IMR-90 (cell line): Measurements from ENCODE around the gene ANKIB1. TPM values are rescaled to one million over a fixed set of nuclear protein-coding genes. Genes with fewer than 3 reads are reported as not detected.

Source experiments
- ATAC-seq: fragments of 200-7000 bp; cut with Tn5 transposase; 2 replicates; pipeline ENCODE4 v1.9.1; 2020; ENCODE audit warnings: low read depth, mild to moderate bottlenecking, moderate library complexity
- BruUV-seq: library from RNA; stranded (reverse); fragments of 400-500 nt; replicated peaks from 2 replicates; lab custom pipeline; 2021; lab: Mats Ljungman, UMichigan
- CTCF ChIA-PET: fragments of 300-600 bp; formaldehyde crosslinking; extraction: SDS; loops from one replicate; lab custom pipeline; 2021; ENCODE audit warnings: antibody characterized with exemption; lab: Yijun Ruan, JAX
- POLR2A ChIA-PET: fragments of 300-600 bp; sonication (Branson Sonifier 250); formaldehyde crosslinking; loops from one replicate; lab custom pipeline; 2022; ENCODE audit warnings: antibody characterized with exemption; ENCODE audit not compliant: unreplicated experiment; lab: Charles Lee
- DNase-seq: peaks from one replicate; pipeline ENCODE4 v3.0.0; 2013
- H2AFZ ChIP-seq: replicated peaks from 2 replicates; pipeline ENCODE3; 2013; ENCODE audit warnings: low read length, mild to moderate bottlenecking; ENCODE audit not compliant: poor library complexity
- H2AK5ac ChIP-seq: 2 replicates; pipeline ENCODE4 v1.6.1; 2013; ENCODE audit warnings: low read depth, low read length, inconsistent platforms
- H2AK9ac ChIP-seq: replicated peaks from 2 replicates; pipeline ENCODE3; 2013; ENCODE audit warnings: mild to moderate bottlenecking, low read depth, low read length, moderate library complexity; ENCODE audit not compliant: poor library complexity
- H2BK120ac ChIP-seq: 2 replicates; pipeline ENCODE4 v1.6.1; 2013; ENCODE audit warnings: low read depth, low read length, inconsistent platforms
- H2BK15ac ChIP-seq: 3 replicates; pipeline ENCODE4 v1.6.1; 2013; ENCODE audit warnings: low read depth, low read length, inconsistent platforms
- H2BK20ac ChIP-seq: 2 replicates; pipeline ENCODE4 v1.6.1; 2013; ENCODE audit warnings: low read depth, mild to moderate bottlenecking, inconsistent platforms, low read length, moderate library complexity
- H2BK5ac ChIP-seq: 2 replicates; pipeline ENCODE4 v1.6.1; 2013; ENCODE audit warnings: mild to moderate bottlenecking, low read depth, low read length, inconsistent platforms; ENCODE audit not compliant: poor library complexity, severe bottlenecking
- H3K14ac ChIP-seq: replicated peaks from 2 replicates; pipeline ENCODE4 v1.6.1; 2013; ENCODE audit warnings: low read depth, low read length, inconsistent platforms
- H3K18ac ChIP-seq: 2 replicates; pipeline ENCODE4 v1.6.1; 2013; ENCODE audit warnings: low read depth, low read length, control low read depth
- H3K23ac ChIP-seq: 2 replicates; pipeline ENCODE4 v1.6.1; 2013; ENCODE audit warnings: low read depth, low read length, inconsistent platforms
- H3K27ac ChIP-seq: 2 replicates; pipeline ENCODE4 v1.5.1; 2013; ENCODE audit warnings: mild to moderate bottlenecking, control low read depth, low read length; ENCODE audit not compliant: insufficient read depth
- H3K27me3 ChIP-seq: 2 replicates; pipeline ENCODE4 v1.6.1; 2013; ENCODE audit warnings: low read length; ENCODE audit not compliant: control insufficient read depth, insufficient read depth
- H3K36me3 ChIP-seq: 2 replicates; pipeline ENCODE4 v1.6.1; 2013; ENCODE audit warnings: low read length, mixed read lengths; ENCODE audit not compliant: control insufficient read depth, insufficient read depth
- H3K4ac ChIP-seq: 2 replicates; pipeline ENCODE4 v1.6.1; 2013; ENCODE audit warnings: low read depth, low read length, inconsistent platforms
- H3K4me1 ChIP-seq: 2 replicates; pipeline ENCODE4 v1.6.1; 2013; ENCODE audit warnings: low read length, mixed read lengths; ENCODE audit not compliant: control insufficient read depth, insufficient read depth
- H3K4me2 ChIP-seq: 2 replicates; pipeline ENCODE4 v1.6.1; 2013; ENCODE audit warnings: low read depth, mild to moderate bottlenecking, control low read depth, low read length, moderate library complexity
- H3K4me3 ChIP-seq: 2 replicates; pipeline ENCODE4 v1.5.1; 2013; ENCODE audit warnings: low read depth, mild to moderate bottlenecking, control low read depth, low read length, moderate library complexity; ENCODE audit not compliant: insufficient read depth
- H3K56ac ChIP-seq: 2 replicates; pipeline ENCODE4 v1.6.1; 2013; ENCODE audit warnings: low read length, inconsistent platforms; ENCODE audit not compliant: insufficient read depth; ENCODE audit errors: extremely low read depth
- H3K79me1 ChIP-seq, 2 experiments: 2 replicates each; pipeline ENCODE4 v1.6.1; 2013; ENCODE audit warnings: low read length in 2 of 2, inconsistent platforms in 1 of 2, low read depth in 1 of 2
- H3K9ac ChIP-seq: 2 replicates; pipeline ENCODE4 v1.6.1; 2013; ENCODE audit warnings: low read depth, low read length, control low read depth
- H3K9me1 ChIP-seq: 2 replicates; pipeline ENCODE4 v1.6.1; 2013; ENCODE audit warnings: low read length, inconsistent platforms; ENCODE audit not compliant: insufficient read depth
- H3K9me3 ChIP-seq: 2 replicates; pipeline ENCODE4 v1.6.1; 2013; ENCODE audit warnings: low read length; ENCODE audit not compliant: control insufficient read depth, insufficient read depth
- H4K20me1 ChIP-seq: 2 replicates; pipeline ENCODE4 v1.6.1; 2013; ENCODE audit warnings: low read length, inconsistent platforms; ENCODE audit not compliant: insufficient read depth
- H4K5ac ChIP-seq: 2 replicates; pipeline ENCODE4 v1.6.1; 2013; ENCODE audit warnings: mild to moderate bottlenecking, low read depth, low read length, control low read depth
- H4K8ac ChIP-seq, 2 experiments: 2 replicates each; pipeline ENCODE4 v1.6.1; 2013; ENCODE audit warnings: low read depth in 2 of 2, low read length in 2 of 2, control low read depth in 1 of 2, inconsistent platforms in 1 of 2
- H4K91ac ChIP-seq: 2 replicates; pipeline ENCODE4 v1.6.1; 2013; ENCODE audit warnings: low read depth, low read length, inconsistent platforms; ENCODE audit not compliant: insufficient read depth
- BHLHE40 ChIP-seq: fragments of 150-350 bp; IDR thresholded peaks from 2 replicates; pipeline ENCODE4 v1.6.1; 2016; ENCODE audit warnings: mild to moderate bottlenecking, low read depth, low read length
- dilution Hi-C: fragments of 300-500 bp; cut with HindIII; formaldehyde crosslinking; loops from one replicate; pipeline ENCODE4 v1.14.3; 2018; ENCODE audit warnings: low sequenced_read_pairs; ENCODE audit not compliant: unreplicated experiment
- in situ Hi-C: fragments of 300-500 bp; cut with MboI; formaldehyde crosslinking; loops from 3 replicates; pipeline ENCODE4 v1.14.3; 2019; ENCODE audit warnings: low sequenced_read_pairs, inconsistent platforms, mixed read lengths
- intact Hi-C: fragments of 100-400 bp; cut with micrococcal nuclease; formaldehyde crosslinking; loops from 2 replicates; pipeline ENCODE4 v1.10.0; 2022
- polyA plus RNA-seq, 3 experiments: library from polyadenylated mRNA; depleted of rRNA; stranded (reverse); fragments of >200 nt; gene quantifications; 2 replicates each; pipeline ENCODE4 v1.2.3, GENCODE V29; 2012; ENCODE audit warnings: low replicate concordance in 1 of 3
- total RNA-seq: library from RNA; depleted of rRNA; stranded (reverse); fragments of >200 nt; gene quantifications from 2 replicates; pipeline ENCODE4 v1.2.3, GENCODE V29; 2012

ANKIB1 gene
- total and polyA plus RNA-seq, 2 of the 4 experiments (the other 2 are of a cell fraction), result 18.7 to 33.9 TPM

- H2BK20ac ChIP-seq, result no peak overlapping the region
- in situ Hi-C loops (no loop called here), dilution Hi-C loops (no loop called here), intact Hi-C loops (loop anchor here (10.0 kb wide), 1 partner anchor 117 kb away; no protein-coding TSS in a partner anchor)
- peaks cover 10% of the 10 kb centered on the region; the same call in 1 of the 2 replicates for H3K36me3 ChIP-seq
- H3K4me3 ChIP-seq, result no peak overlapping the region
- no peak overlapping the region for H3K18ac ChIP-seq
- H3K4me2 ChIP-seq, result no peak overlapping the region
- H2AK5ac ChIP-seq, result no peak overlapping the region
- no peaks in the 10 kb centered on the region for H3K9me1 ChIP-seq
- no peaks in the 10 kb centered on the region for H3K79me1 ChIP-seq
- no peak overlapping the region for H3K27ac ChIP-seq
- H3K4me1 ChIP-seq, result no peaks in the 10 kb centered on the region
- ATAC-seq (no peak), DNase-seq (no peak)
- no peak overlapping the region for H2BK5ac ChIP-seq
- BruUV-seq, result no TSS peak
- ChIA-PET POLR2A (no interaction called here), CTCF (no interaction called here)
- no peaks in the 10 kb centered on the region for H4K20me1 ChIP-seq
- no peak overlapping the region for H4K91ac ChIP-seq
- TF ChIP-seq BHLHE40, result no peak
- no peak overlapping the region for H4K8ac ChIP-seq
- H3K9ac ChIP-seq, result no peak overlapping the region
- H2AFZ ChIP-seq, result no peak overlapping the region
- H3K23ac ChIP-seq, result no peak overlapping the region
- H2AK9ac ChIP-seq, result no peak overlapping the region
- no peak overlapping the region for H2BK15ac ChIP-seq
- no peak overlapping the region for H3K14ac ChIP-seq
- no peak overlapping the region for H3K4ac ChIP-seq
- no peaks in the 10 kb centered on the region for H3K9me3 ChIP-seq
- no peak overlapping the region for H3K56ac ChIP-seq
- no peak overlapping the region for H2BK120ac ChIP-seq
- H4K5ac ChIP-seq, result no peak overlapping the region
- H3K27me3 ChIP-seq, result no peaks in the 10 kb centered on the region
Measured at GRCh38 chr7:92352009-92352408, 106.2 kb downstream of the ANKIB1 start.
